HG03354 (cell line): Measurements from ENCODE around the gene TEX26.

Experiments used
- ATAC-seq: cut with Tn5 transposase; IDR thresholded peaks from one replicate; pipeline ENCODE4 v1.9.1; 2021; ENCODE audit warnings: mild to moderate bottlenecking; ENCODE audit not compliant: unreplicated experiment, poor library complexity, severe bottlenecking

TEX26 gene

DNA sequence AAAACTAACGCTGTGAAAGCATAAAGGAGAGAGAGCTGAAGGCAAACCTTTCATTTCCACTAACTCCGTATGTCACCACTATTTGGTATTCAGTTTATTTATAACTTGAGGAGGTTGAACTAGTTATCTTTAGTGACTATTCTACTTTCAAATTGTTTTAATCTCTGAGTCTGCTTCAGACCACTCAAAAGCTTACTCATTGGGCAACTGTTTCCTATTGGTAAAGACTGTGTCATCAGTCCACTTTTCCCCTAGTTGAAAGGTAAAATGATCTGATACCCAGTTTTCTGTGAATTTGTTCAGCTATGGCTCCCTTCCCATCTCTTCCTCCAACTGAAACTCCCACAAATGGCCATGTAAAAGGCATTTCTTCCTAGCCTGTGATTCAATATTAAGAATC lies 39.1 kb downstream of the TEX26 start:
- ATAC-seq: no peak

- no peak for ATAC-seq
Measured at GRCh38 chr13:30972888-30973377, 40.5 kb downstream of the TEX26 start.

GRCh38 chr13:30974350-30974749 lies 41.9 kb downstream of the TEX26 start:
- ATAC-seq: peak; percentile 63

GRCh38 chr13:30976025-30976424 lies 43.6 kb downstream of the TEX26 start:
- ATAC-seq: no peak

GRCh38 chr13:30978981-30979956 lies 46.8 kb downstream of the TEX26 start:
- no peak for ATAC-seq

DNA sequence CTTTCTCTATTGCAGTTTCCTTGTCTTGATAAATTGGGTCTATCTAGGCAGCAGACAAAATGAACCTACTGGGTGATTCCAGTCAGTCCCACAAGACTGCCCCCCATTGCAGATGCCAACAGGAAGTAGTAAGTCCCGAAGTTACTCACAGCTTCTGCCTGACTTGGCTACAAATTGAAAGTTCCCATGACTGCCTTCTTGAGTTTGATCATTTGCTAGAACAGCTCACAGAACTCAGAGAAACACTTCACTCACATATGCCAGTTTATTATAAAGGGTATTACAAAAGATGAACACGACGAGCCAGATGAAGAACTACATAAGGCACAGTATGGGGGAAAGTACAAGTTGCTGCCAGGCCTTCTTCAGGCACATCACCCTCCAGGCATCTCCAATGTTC lies 50.0 kb downstream of the TEX26 start:
- ATAC-seq: no peak

GRCh38 chr13:30982906-30983305 lies 50.5 kb downstream of the TEX26 start:
- ATAC-seq: no peak

DNA sequence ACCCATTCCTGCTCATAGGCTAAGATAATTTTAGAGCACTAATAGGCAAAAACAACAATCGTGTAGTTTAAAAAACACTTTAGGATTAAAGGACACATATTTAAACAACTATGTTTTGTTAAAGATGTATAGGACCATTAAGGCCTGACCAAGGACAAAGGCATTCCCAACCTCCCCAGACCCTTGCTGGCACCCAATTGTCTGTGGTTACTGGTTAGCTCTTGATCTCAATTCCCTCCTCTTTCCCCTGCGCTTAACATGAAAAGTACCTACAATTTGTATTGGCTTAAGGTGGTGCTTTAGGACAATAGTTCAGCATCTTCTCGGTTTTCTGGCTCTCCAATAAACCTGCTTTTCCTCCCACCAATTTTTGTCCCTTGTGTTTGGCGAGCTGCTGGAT lies 51.0 kb downstream of the TEX26 start:
- ATAC-seq: no peak

- peak; percentile 73 for ATAC-seq
Measured at GRCh38 chr13:30984620-30985019, 52.2 kb downstream of the TEX26 start.

- ATAC-seq: no peak
Measured at GRCh38 chr13:30985637-30986205, 53.3 kb downstream of the TEX26 start.

- ATAC-seq: no peak
Measured at GRCh38 chr13:30991184-30991583, 58.7 kb downstream of the TEX26 start.

DNA sequence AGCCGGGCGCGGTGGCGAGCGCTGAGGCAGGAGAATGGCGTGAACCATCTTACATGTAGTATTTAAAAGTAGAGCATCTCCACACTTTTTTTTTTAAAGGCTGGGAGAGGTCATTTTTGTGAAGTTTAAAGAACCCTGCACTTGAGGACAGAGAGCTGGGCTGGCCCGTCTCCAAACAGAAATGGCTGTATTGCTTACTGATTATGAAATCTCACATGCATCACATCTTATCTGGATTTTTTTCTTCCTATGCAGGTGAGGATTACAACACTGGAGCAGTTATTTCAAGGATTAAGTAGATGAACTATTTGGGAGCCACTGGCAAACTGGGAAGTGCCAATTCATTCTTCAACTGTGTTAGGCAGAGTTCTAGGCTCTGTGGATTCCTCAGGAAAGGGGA lies 59.5 kb downstream of the TEX26 start:
- ATAC-seq: no peak

GRCh38 chr13:30995331-30995730 lies 62.9 kb downstream of the TEX26 start:
- no peak for ATAC-seq

DNA sequence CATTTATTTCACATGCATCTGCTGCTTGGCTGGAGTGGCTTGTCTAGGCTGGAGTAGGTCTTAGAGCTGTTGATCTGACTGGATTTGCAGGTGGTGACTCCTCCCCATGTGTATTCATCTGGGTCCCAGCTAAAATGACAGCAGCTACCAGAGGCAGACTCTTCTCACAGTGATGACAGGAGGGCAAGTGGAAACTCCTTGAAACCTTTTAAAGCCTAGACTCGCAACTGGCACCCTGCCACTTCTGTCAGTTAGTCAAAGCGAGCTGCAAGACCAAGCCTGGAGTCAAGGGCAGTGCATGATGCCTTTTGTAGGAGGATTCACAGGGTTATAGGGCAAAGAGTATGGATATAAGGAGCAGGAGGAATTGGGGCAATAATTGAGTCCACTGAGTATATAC lies 65.2 kb downstream of the TEX26 start:
- no peak for ATAC-seq

GRCh38 chr13:30998136-30999088 lies 66.0 kb downstream of the TEX26 start:
- no peak for ATAC-seq

- ATAC-seq: no peak
Measured at GRCh38 chr13:31000889-31001288, 68.4 kb downstream of the TEX26 start.

DNA sequence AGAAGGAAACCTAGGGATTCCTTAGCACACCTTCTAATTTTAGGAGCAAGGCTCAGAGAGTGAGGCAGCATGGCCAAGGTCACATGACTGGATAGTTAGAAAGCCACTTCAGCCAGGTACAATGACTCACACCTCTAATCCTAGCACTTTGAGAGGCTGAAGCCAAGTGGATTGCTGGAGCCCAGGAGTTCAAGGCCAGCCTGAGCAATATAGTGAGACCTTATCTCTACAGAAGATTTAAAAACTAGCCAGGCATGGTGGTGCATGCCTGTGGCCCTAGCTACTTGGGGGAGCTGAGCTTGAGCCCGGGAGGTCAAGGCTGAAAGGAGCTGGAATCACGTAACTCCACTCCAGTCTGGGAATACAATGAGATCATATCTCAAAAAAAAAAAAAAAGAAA lies 69.2 kb downstream of the TEX26 start:
- ATAC-seq: no peak

DNA sequence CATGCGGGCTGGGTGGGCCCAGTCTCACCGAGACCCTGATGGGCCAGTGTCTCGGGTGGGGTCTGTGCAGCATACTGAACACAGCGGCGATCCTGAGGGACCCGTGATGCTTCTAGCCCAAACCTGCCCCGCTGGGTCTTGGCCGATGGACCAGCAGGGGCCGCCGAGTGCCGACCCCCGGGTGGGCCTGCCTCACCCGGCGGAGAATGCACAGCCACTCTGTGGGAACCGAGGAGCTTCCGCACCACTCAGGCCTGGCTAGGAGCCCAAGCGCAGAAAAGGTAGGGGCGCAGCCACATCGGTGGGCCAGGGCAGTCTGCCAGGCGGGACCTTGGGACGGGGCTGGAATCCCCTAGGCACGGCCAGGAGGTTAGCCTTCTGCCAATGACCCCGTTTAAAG lies 72.6 kb downstream of the TEX26 start:
- no peak for ATAC-seq

DNA sequence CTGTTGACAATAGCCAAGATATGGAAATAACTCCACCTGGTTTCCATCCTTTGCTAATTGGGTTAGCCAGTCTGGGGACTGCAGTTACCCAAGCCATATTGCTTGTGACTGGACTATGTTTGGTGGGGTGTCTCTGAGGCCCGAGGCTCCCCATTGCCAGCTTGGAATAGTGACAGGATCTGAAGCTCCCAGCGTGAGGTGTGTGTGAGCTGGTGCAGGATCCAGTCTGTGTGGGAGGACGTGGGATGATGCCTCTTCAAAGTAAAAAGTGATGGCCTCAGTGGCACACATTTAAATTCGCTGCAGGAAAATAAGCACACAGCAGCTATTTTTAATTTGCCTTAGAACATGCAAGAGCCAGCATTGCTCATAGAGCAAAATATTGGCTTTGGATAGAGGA lies 75.0 kb downstream of the TEX26 start:
- ATAC-seq: no peak
